Measurements from ENCODE around the gene OR8B8. TPM values are rescaled to one million over a fixed set of nuclear protein-coding genes. Genes with fewer than 3 reads are reported as not detected.

Gene OR8B8
- total RNA-seq, 1 donor from 2014 or later = not detected

DNA sequence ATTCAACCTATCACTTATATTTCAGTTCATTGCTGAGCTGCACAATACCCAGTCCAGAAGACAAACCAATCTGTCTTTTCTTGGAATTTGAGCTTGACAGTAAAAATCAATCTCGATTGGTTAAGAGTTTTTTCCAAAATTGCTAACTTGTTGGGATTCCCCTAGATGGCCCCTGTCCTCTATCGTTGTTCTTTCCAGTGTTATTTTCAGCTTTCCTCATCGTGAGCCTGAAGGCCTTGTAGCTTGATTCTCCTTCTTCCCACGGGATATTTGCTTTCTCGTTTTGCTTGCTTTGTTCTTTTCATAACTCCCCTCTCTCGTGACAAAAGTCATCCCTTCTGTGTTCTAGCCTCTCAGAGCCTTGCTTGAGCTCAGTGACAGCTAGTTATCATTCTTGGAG lies 3.1 kb downstream of the OR8B8 start:
- Mint-ChIP-seq H3K9me3 (ENCODE audit: low read depth) (no peaks in the 10 kb centered on the region), H3K4me3 (ENCODE audit: unreplicated experiment) (no peak overlapping the region), H3K4me1 (ENCODE audit: low read depth) (no peaks in the 10 kb centered on the region), H3K27ac (ENCODE audit: unreplicated experiment) (no peak overlapping the region), H3K27me3 (ENCODE audit: low read depth) (peaks cover 42% of the 10 kb centered on the region), H3K36me3 (ENCODE audit: low read depth) (no peaks in the 10 kb centered on the region)
- no peak for DNase-seq (ENCODE audit: low spot score)
- no peak for TF ChIP-seq CTCF (IDR thresholded peaks at IDR 0.05)

DNA sequence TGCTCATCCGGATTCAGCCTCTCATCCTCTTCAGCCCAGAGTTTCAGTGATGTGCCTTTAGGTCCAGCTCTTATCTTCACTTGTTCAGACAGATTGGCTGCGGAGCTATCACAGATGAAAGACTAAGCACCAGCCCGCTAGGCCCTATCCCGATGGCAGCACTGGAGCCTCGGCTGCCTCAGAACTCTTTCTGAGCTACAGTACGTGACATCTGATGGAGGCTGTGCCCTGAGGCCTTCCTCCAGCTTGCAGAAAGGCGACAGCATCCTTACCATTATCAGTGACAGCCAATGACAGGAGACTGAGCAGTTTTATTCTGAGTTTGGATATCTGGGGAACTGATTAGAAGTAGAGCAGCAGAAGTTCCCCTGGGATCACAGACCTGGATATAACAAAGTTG lies 4.0 kb downstream of the OR8B8 start:
- peaks cover 47% of the 10 kb centered on the region for H3K27me3 Mint-ChIP-seq (ENCODE audit: low read depth)

GRCh38 chr11:124441081-124441480 lies 4.4 kb downstream of the OR8B8 start:
- Mint-ChIP-seq H3K4me3 (ENCODE audit: unreplicated experiment) (no peak overlapping the region), H3K27me3 (ENCODE audit: low read depth) (peaks cover 49% of the 10 kb centered on the region), H3K36me3 (ENCODE audit: low read depth) (no peaks in the 10 kb centered on the region), H3K27ac (ENCODE audit: unreplicated experiment) (no peak overlapping the region), H3K4me1 (ENCODE audit: low read depth) (no peaks in the 10 kb centered on the region), H3K9me3 (ENCODE audit: low read depth) (no peaks in the 10 kb centered on the region)
- DNase-seq (ENCODE audit: low spot score) = no peak
- no peak for TF ChIP-seq CTCF (IDR thresholded peaks at IDR 0.05)

More for the DNA sequence above, 4.0 kb downstream of the OR8B8 start:
- no peaks in the 10 kb centered on the region for H3K9me3 Mint-ChIP-seq (ENCODE audit: low read depth)
- no peak for TF ChIP-seq CTCF (IDR thresholded peaks at IDR 0.05)
- DNase-seq (ENCODE audit: low spot score) = no peak
- no peaks in the 10 kb centered on the region for H3K4me1 Mint-ChIP-seq (ENCODE audit: low read depth)
- no peak overlapping the region for H3K4me3 Mint-ChIP-seq (ENCODE audit: unreplicated experiment)
- no peak overlapping the region for H3K27ac Mint-ChIP-seq (ENCODE audit: unreplicated experiment)
- no peaks in the 10 kb centered on the region for H3K36me3 Mint-ChIP-seq (ENCODE audit: low read depth)

DNA sequence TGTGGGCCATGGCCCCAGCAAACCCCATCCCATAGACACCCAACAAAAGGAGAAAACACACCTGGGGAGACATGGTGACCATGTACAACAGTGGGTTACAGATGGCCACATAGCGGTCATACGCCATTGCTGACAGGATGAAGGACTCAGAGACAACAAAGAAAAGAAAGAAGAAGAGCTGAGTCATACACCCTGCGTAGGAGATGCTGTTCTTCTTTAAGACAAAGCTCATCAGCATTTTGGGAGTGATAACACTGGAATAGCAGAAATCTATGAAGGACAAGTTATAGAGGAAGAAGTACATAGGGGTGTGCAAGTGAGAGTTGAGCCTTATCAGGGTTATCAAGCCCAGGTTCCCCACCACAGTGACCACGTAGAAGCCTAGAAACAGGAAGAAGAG lies 4.9 kb downstream of the OR8B8 start:
- no peak for DNase-seq (ENCODE audit: low spot score)
- H3K36me3 Mint-ChIP-seq (ENCODE audit: low read depth) = no peaks in the 10 kb centered on the region
- no peak overlapping the region for H3K27ac Mint-ChIP-seq (ENCODE audit: unreplicated experiment)
- peaks cover 51% of the 10 kb centered on the region for H3K27me3 Mint-ChIP-seq (ENCODE audit: low read depth)
- TF ChIP-seq CTCF (IDR thresholded peaks at IDR 0.05) = no peak
- no peak overlapping the region for H3K4me3 Mint-ChIP-seq (ENCODE audit: unreplicated experiment)
- no peaks in the 10 kb centered on the region for H3K9me3 Mint-ChIP-seq (ENCODE audit: low read depth)
- H3K4me1 Mint-ChIP-seq (ENCODE audit: low read depth) = no peaks in the 10 kb centered on the region

DNA sequence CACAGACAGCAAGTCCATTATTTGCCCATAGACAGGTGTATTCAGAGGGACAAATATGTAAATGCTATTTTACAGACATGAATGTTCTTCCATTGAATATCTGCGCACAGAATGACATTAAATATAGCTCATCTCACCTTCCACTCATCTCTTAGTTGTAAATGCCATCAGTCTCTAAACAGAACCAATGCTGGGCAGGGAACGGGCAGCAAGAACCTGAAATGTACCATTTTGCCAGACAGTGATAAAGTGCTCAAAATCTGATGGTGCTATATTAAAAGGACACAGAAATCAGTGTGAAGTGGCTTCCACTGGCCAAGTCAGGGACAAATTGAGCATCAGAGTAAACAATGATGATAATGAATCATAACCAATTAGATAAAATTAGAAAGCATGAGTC lies 10.8 kb downstream of the OR8B8 start:
- TF ChIP-seq CTCF (IDR thresholded peaks at IDR 0.05) = no peak
- Mint-ChIP-seq H3K4me1 (ENCODE audit: low read depth) (no peaks in the 10 kb centered on the region), H3K9me3 (ENCODE audit: low read depth) (peaks cover 4% of the 10 kb centered on the region), H3K27ac (ENCODE audit: unreplicated experiment) (no peak overlapping the region), H3K4me3 (ENCODE audit: unreplicated experiment) (no peak overlapping the region), H3K36me3 (ENCODE audit: low read depth) (no peaks in the 10 kb centered on the region), H3K27me3 (ENCODE audit: low read depth) (peaks cover 25% of the 10 kb centered on the region)
- DNase-seq (ENCODE audit: low spot score) = no peak

Data from chondrocyte (in vitro differentiated cells).